GM12875 (cell line): ENCODE results near the gene ELK3.

Source experiments
- H3K4me3 ChIP-seq: one replicate; pipeline ENCODE4 v1.5.1; 2011; ENCODE audit warnings: low read depth, low read length, control low read depth
- CTCF ChIP-seq: IDR thresholded peaks from 2 replicates; pipeline ENCODE4 v1.5.1; 2011; ENCODE audit warnings: low read depth, mild to moderate bottlenecking, control low read depth, inconsistent platforms, low read length, moderate library complexity, borderline replicate concordance; ENCODE audit not compliant: insufficient read depth

ELK3 gene

GRCh38 chr12:96289067-96289466 lies 94.9 kb downstream of the ELK3 start:
- TF ChIP-seq CTCF = no peak
- H3K4me3 ChIP-seq = no peak overlapping the region

GRCh38 chr12:96293093-96293492 lies 98.9 kb downstream of the ELK3 start:
- H3K4me3 ChIP-seq = no peak overlapping the region
- no peak for TF ChIP-seq CTCF

GRCh38 chr12:96294831-96295230 lies 100.7 kb downstream of the ELK3 start:
- TF ChIP-seq CTCF = no peak
- H3K4me3 ChIP-seq = no peak overlapping the region

- TF ChIP-seq CTCF = no peak
- H3K4me3 ChIP-seq = no peak overlapping the region
These were observed 101.5 kb downstream of the ELK3 start for GRCh38 chr12:96295532-96296160.

- TF ChIP-seq CTCF = no peak
- no peak overlapping the region for H3K4me3 ChIP-seq
These were observed 103.3 kb downstream of the ELK3 start for GRCh38 chr12:96297504-96297903.

- no peak overlapping the region for H3K4me3 ChIP-seq
- TF ChIP-seq CTCF = no peak
These were observed 105.9 kb downstream of the ELK3 start for GRCh38 chr12:96300064-96300463.

GRCh38 chr12:96301732-96302131 lies 107.6 kb downstream of the ELK3 start:
- no peak for TF ChIP-seq CTCF
- no peak overlapping the region for H3K4me3 ChIP-seq
